ENCODE data around the gene COL7A1. TPM values are rescaled to one million over a fixed set of nuclear protein-coding genes. Genes with fewer than 3 reads are reported as not detected.
A peak's percentile ranks its signal among the peaks of the same experiment; 100 is the strongest.

COL7A1 gene
- total and polyA plus RNA-seq, 7 donors, result 1.4 to 15.4 (median 3.0) TPM

- H3K4me1 ChIP-seq, result peaks cover 0 to 17% (median 14%) of the 10 kb centered on the region in 4 donors
- 88 to 90% methylated on average over 11 of the region's 11 CpGs for WGBS, 2 donors
- TF ChIP-seq POLR2AphosphoS5 (IDR thresholded peaks at IDR 0.05) (no peak), POLR2A (IDR thresholded peaks at IDR 0.05) (no peak), EP300 (IDR thresholded peaks at IDR 0.05) (no peak), CTCF (IDR thresholded peaks at IDR 0.05) (no peak)
- no peaks in the 10 kb centered on the region for H3K9me3 ChIP-seq
- no peak overlapping the region for H3K4me3 ChIP-seq
- DNase-seq, result no peak
- H3K27ac ChIP-seq, result no peak overlapping the region
- H3K27me3 ChIP-seq, result no peaks in the 10 kb centered on the region
- no peaks in the 10 kb centered on the region for H3K36me3 ChIP-seq
- intact Hi-C loops (cut with DNase I), result no loop called here
Observed at GRCh38 chr3:48565186-48565585, 29.9 kb downstream of the COL7A1 start.

- no peaks in the 10 kb centered on the region for H3K36me3 ChIP-seq
- no peak overlapping the region for H3K27ac ChIP-seq
- intact Hi-C loops (cut with DNase I), result no loop called here
- TF ChIP-seq POLR2AphosphoS5 (IDR thresholded peaks at IDR 0.05), result no peak
- TF ChIP-seq EP300 (IDR thresholded peaks at IDR 0.05), result no peak
- TF ChIP-seq CTCF (IDR thresholded peaks at IDR 0.05), result no peak
- TF ChIP-seq POLR2A (IDR thresholded peaks at IDR 0.05), result no peak
- no peak overlapping the region for H3K4me3 ChIP-seq
- 89 to 92% methylated on average over 11 of the region's 11 CpGs for WGBS, 2 donors
- DNase-seq, result no peak
- H3K27me3 ChIP-seq, result no peaks in the 10 kb centered on the region
- no peaks in the 10 kb centered on the region for H3K9me3 ChIP-seq
- peaks cover 0 to 22% (median 19%) of the 10 kb centered on the region in 4 donors for H3K4me1 ChIP-seq
Observed at GRCh38 chr3:48564667-48565066, 30.5 kb downstream of the COL7A1 start.

- Histone ChIP-seq H3K4me1 (peaks cover 0 to 27% (median 22%) of the 10 kb centered on the region in 4 donors), H3K27me3 (no peaks in the 10 kb centered on the region), H3K27ac (no peak overlapping the region), H3K9me3 (no peaks in the 10 kb centered on the region), H3K4me3 (no peak overlapping the region), H3K36me3 (no peaks in the 10 kb centered on the region)
- DNase-seq, result peak; percentile 76
- 77 to 79% methylated on average over 10 of the region's 10 CpGs for WGBS, 2 donors
- TF ChIP-seq POLR2A (IDR thresholded peaks at IDR 0.05) (no peak), CTCF (IDR thresholded peaks at IDR 0.05) (no peak), EP300 (IDR thresholded peaks at IDR 0.05) (no peak), POLR2AphosphoS5 (IDR thresholded peaks at IDR 0.05) (no peak)
- intact Hi-C loops (cut with DNase I), result no loop called here
Observed at GRCh38 chr3:48564022-48564421, 31.1 kb downstream of the COL7A1 start.

GRCh38 chr3:48563382-48563918, 31.7 kb downstream of the COL7A1 start, which contains the start of gene UCN2:
Gene UCN2, minus strand, starts transcription at chr3:48563781. Its CDS starts 657 bp downstream, at chr3:48563124.
- intact Hi-C loops (cut with DNase I), result no loop called here
- TF ChIP-seq EP300 (IDR thresholded peaks at IDR 0.05), result no peak
- TF ChIP-seq POLR2AphosphoS5 (IDR thresholded peaks at IDR 0.05), result no peak
- no peak for TF ChIP-seq POLR2A (IDR thresholded peaks at IDR 0.05)
- no peak for TF ChIP-seq CTCF (IDR thresholded peaks at IDR 0.05)
- Histone ChIP-seq H3K36me3 (no peaks in the 10 kb centered on the region), H3K4me1 (peaks cover 0 to 29% (median 24%) of the 10 kb centered on the region in 4 donors), H3K27ac (peak within 1 kb of the TSS in 1 of 4 donors; percentile 18), H3K4me3 (no peak within 1 kb of the TSS), H3K9me3 (no peaks in the 10 kb centered on the region), H3K27me3 (no peaks in the 10 kb centered on the region)
- WGBS, 2 donors, result 64 to 78% methylated on average over 6 of the region's 6 CpGs
- DNase-seq, result no peak
